PFSK-1 (cell line): ENCODE data around the gene ADAMTSL1.

ENCODE experiments used
- POLR2AphosphoS5 ChIP-seq: IDR thresholded peaks from 2 replicates; pipeline ENCODE4 v1.6.1; 2012; ENCODE audit warnings: low read depth, mild to moderate bottlenecking, control low read depth, low read length, moderate library complexity
- SIN3A ChIP-seq: IDR thresholded peaks from 2 replicates; pipeline ENCODE4 v1.6.1; 2012; ENCODE audit warnings: mild to moderate bottlenecking, low read length, moderate library complexity, borderline replicate concordance; ENCODE audit not compliant: insufficient read depth
- TF ChIP-seq, protein P1 (sequence below), 2 experiments: IDR thresholded peaks; 2 replicates each; pipeline versions ENCODE4 v1.6.1 to v1.8.0; 2011 to 2012; ENCODE audit warnings: low read depth in 2 of 2, low read length in 2 of 2, control low read depth in 1 of 2, inconsistent platforms in 1 of 2, mild to moderate bottlenecking in 1 of 2, moderate library complexity in 1 of 2; ENCODE audit not compliant: insufficient read depth in 1 of 2

DNA sequence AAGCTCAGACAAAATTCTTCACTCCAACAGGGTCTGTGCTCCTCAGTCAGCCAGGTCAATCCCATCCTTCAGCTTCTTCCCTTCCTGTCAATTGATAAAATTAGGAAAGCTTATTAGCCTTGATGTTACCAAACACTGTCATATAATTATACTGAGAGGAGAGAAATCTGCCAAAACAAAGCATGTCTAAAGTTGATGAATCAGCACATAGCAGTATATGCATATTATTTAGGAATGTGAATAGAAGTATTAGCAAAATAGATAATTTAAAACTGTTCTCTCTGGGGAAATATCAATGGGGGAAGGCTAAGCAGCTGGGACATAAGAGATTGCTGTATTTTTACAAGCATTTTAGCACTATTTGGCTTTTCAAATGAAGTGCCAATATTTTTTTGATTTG, 451.9 kb downstream of the ADAMTSL1 start:
- TF ChIP-seq, protein P1, sequence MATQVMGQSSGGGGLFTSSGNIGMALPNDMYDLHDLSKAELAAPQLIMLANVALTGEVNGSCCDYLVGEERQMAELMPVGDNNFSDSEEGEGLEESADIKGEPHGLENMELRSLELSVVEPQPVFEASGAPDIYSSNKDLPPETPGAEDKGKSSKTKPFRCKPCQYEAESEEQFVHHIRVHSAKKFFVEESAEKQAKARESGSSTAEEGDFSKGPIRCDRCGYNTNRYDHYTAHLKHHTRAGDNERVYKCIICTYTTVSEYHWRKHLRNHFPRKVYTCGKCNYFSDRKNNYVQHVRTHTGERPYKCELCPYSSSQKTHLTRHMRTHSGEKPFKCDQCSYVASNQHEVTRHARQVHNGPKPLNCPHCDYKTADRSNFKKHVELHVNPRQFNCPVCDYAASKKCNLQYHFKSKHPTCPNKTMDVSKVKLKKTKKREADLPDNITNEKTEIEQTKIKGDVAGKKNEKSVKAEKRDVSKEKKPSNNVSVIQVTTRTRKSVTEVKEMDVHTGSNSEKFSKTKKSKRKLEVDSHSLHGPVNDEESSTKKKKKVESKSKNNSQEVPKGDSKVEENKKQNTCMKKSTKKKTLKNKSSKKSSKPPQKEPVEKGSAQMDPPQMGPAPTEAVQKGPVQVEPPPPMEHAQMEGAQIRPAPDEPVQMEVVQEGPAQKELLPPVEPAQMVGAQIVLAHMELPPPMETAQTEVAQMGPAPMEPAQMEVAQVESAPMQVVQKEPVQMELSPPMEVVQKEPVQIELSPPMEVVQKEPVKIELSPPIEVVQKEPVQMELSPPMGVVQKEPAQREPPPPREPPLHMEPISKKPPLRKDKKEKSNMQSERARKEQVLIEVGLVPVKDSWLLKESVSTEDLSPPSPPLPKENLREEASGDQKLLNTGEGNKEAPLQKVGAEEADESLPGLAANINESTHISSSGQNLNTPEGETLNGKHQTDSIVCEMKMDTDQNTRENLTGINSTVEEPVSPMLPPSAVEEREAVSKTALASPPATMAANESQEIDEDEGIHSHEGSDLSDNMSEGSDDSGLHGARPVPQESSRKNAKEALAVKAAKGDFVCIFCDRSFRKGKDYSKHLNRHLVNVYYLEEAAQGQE (IDR thresholded peaks at IDR 0.05; ENCODE audit: insufficient read depth in 1 of 2, low read depth in 2 of 2, low read length in 2 of 2) = no peak
- TF ChIP-seq SIN3A = no peak
- no peak for TF ChIP-seq POLR2AphosphoS5
